Neural progenitor cell (in vitro differentiated cells): ENCODE data around the gene AMMECR1. TPM values are rescaled to one million over a fixed set of nuclear protein-coding genes. Genes with fewer than 3 reads are reported as not detected.

ENCODE experiments used
- DNase-seq: peaks from one replicate; pipeline ENCODE4 v3.0.0-alpha.2; 2016; ENCODE audit warnings: low spot score
- H2AFZ ChIP-seq: fragments of 200-600 bp; sonication (generic); replicated peaks from 2 replicates; pipeline ENCODE4 v1.6.1; 2016; ENCODE audit warnings: antibody characterized with exemption
- H3F3A ChIP-seq: fragments of 200-600 bp; sonication (generic); 2 replicates; pipeline ENCODE4 v1.6.1; 2016; ENCODE audit warnings: antibody characterized with exemption, low read depth
- H3K27ac ChIP-seq: fragments of 200-600 bp; sonication (generic); 2 replicates; pipeline ENCODE4 v1.5.1; 2016; ENCODE audit warnings: mild to moderate bottlenecking
- H3K27me3 ChIP-seq: fragments of 200-600 bp; sonication (generic); 2 replicates; pipeline ENCODE4 v1.6.1; 2016; ENCODE audit warnings: mild to moderate bottlenecking, moderate library complexity
- H3K36me3 ChIP-seq: fragments of 200-600 bp; sonication (generic); 2 replicates; pipeline ENCODE4 v1.5.1; 2016
- H3K4me1 ChIP-seq: fragments of 200-600 bp; sonication (generic); 2 replicates; pipeline ENCODE4 v1.6.1; 2016; ENCODE audit warnings: mixed run types
- H3K4me2 ChIP-seq: fragments of 200-600 bp; sonication (generic); 2 replicates; pipeline ENCODE4 v1.6.1; 2016
- H3K4me3 ChIP-seq: fragments of 200-600 bp; sonication (generic); 2 replicates; pipeline ENCODE4 v1.5.1; 2016
- H3K79me2 ChIP-seq: fragments of 200-600 bp; sonication (generic); 2 replicates; pipeline ENCODE4 v1.6.1; 2016; ENCODE audit warnings: low read depth
- H3K9ac ChIP-seq: fragments of 200-600 bp; sonication (generic); 2 replicates; pipeline ENCODE4 v1.6.1; 2016
- H3K9me3 ChIP-seq: fragments of 200-600 bp; sonication (generic); 2 replicates; pipeline ENCODE4 v1.5.1; 2016; ENCODE audit warnings: low read depth
- H4K20me1 ChIP-seq: fragments of 200-600 bp; sonication (generic); 2 replicates; pipeline ENCODE4 v1.6.1; 2016; ENCODE audit warnings: low read depth
- H3K27ac Mint-ChIP-seq: 3 replicates; pipeline ENCODE4 v1.8.0; 2021; ENCODE audit warnings: mixed read lengths
- H3K27me3 Mint-ChIP-seq: 2 replicates; pipeline ENCODE4 v1.8.0; 2022; ENCODE audit warnings: low read depth, mild to moderate bottlenecking, inconsistent platforms, moderate library complexity, mixed read lengths; ENCODE audit not compliant: insufficient read depth
- H3K36me3 Mint-ChIP-seq: 3 replicates; pipeline ENCODE4 v1.8.0; 2021; ENCODE audit warnings: mixed read lengths
- H3K4me1 Mint-ChIP-seq: 3 replicates; pipeline ENCODE4 v1.8.0; 2021; ENCODE audit warnings: mixed read lengths
- H3K4me3 Mint-ChIP-seq: 3 replicates; pipeline ENCODE4 v1.8.0; 2021; ENCODE audit warnings: mild to moderate bottlenecking, moderate library complexity, mixed read lengths
- H3K9me3 Mint-ChIP-seq: 3 replicates; pipeline ENCODE4 v1.8.0; 2020; ENCODE audit warnings: mixed read lengths
- CTCF ChIP-seq: fragments of 200-600 bp; sonication (generic); IDR thresholded peaks from 2 replicates; pipeline ENCODE4 v1.5.1; 2017; ENCODE audit warnings: antibody characterized with exemption, mild to moderate bottlenecking
- EZH2 ChIP-seq: fragments of 200-600 bp; sonication (generic); IDR thresholded peaks from 2 replicates; pipeline ENCODE4 v1.6.1; 2017; ENCODE audit warnings: antibody characterized with exemption, mild to moderate bottlenecking, moderate library complexity
- EZH2phosphoT487 ChIP-seq: fragments of 200-600 bp; sonication (generic); IDR thresholded peaks from 2 replicates; pipeline ENCODE4 v1.6.1; 2017; ENCODE audit warnings: antibody characterized with exemption
- total RNA-seq: library from RNA; depleted of rRNA; stranded (reverse); fragments of >200 nt; gene quantifications from 2 replicates; pipeline ENCODE4 v1.2.3, GENCODE V29; 2015; ENCODE audit warnings: low replicate concordance

AMMECR1 gene
- total RNA-seq, 1 donor from 2014 or later = 20.3 TPM

GRCh38 chrX:110162131-110162530, 155.8 kb downstream of the AMMECR1 start:
- no peak overlapping the region for H3K4me3 Mint-ChIP-seq
- H3K27me3 Mint-ChIP-seq = no peaks in the 10 kb centered on the region
- Histone ChIP-seq H3K4me3 (no peak overlapping the region), H3K4me1 (no peaks in the 10 kb centered on the region), H3F3A (no peaks in the 10 kb centered on the region), H3K27me3 (no peaks in the 10 kb centered on the region), H3K9ac (no peak overlapping the region), H4K20me1 (no peaks in the 10 kb centered on the region), H3K27ac (no peak overlapping the region), H3K36me3 (no peaks in the 10 kb centered on the region), H3K79me2 (no peaks in the 10 kb centered on the region), H2AFZ (no peak overlapping the region), H3K9me3 (no peaks in the 10 kb centered on the region), H3K4me2 (no peak overlapping the region)
- H3K9me3 Mint-ChIP-seq = no peaks in the 10 kb centered on the region
- H3K27ac Mint-ChIP-seq = no peak overlapping the region
- no peaks in the 10 kb centered on the region for H3K36me3 Mint-ChIP-seq
- no peak for DNase-seq
- TF ChIP-seq EZH2phosphoT487 (no peak), CTCF (no peak), EZH2 (no peak)
- no peaks in the 10 kb centered on the region for H3K4me1 Mint-ChIP-seq

GRCh38 chrX:110161361-110161686, 156.6 kb downstream of the AMMECR1 start:
- Mint-ChIP-seq H3K36me3 (no peaks in the 10 kb centered on the region), H3K4me3 (no peak overlapping the region), H3K9me3 (no peaks in the 10 kb centered on the region), H3K27ac (no peak overlapping the region), H3K27me3 (no peaks in the 10 kb centered on the region), H3K4me1 (no peaks in the 10 kb centered on the region)
- H2AFZ ChIP-seq = no peak overlapping the region
- no peaks in the 10 kb centered on the region for H3K27me3 ChIP-seq
- no peak for DNase-seq
- TF ChIP-seq CTCF = no peak
- no peak for TF ChIP-seq EZH2
- no peak for TF ChIP-seq EZH2phosphoT487
- H4K20me1 ChIP-seq = no peaks in the 10 kb centered on the region
- H3K36me3 ChIP-seq = no peaks in the 10 kb centered on the region
- H3K79me2 ChIP-seq = no peaks in the 10 kb centered on the region
- H3K9ac ChIP-seq = no peak overlapping the region
- H3F3A ChIP-seq = no peaks in the 10 kb centered on the region
- no peak overlapping the region for H3K27ac ChIP-seq
- H3K4me1 ChIP-seq = no peaks in the 10 kb centered on the region
- H3K4me2 ChIP-seq = no peak overlapping the region
- no peaks in the 10 kb centered on the region for H3K9me3 ChIP-seq
- H3K4me3 ChIP-seq = no peak overlapping the region

- no peaks in the 10 kb centered on the region for H3K79me2 ChIP-seq
- no peaks in the 10 kb centered on the region for H3K4me1 Mint-ChIP-seq
Observed at GRCh38 chrX:110159865-110160264, 158.0 kb downstream of the AMMECR1 start.

More at GRCh38 chrX:110159865-110160264, 158.0 kb downstream of the AMMECR1 start:
- DNase-seq = no peak
- Histone ChIP-seq H3K9me3 (no peaks in the 10 kb centered on the region), H3K9ac (no peak overlapping the region), H3K36me3 (no peaks in the 10 kb centered on the region), H3K4me3 (no peak overlapping the region), H3F3A (no peaks in the 10 kb centered on the region), H4K20me1 (no peaks in the 10 kb centered on the region), H2AFZ (no peak overlapping the region), H3K4me1 (no peaks in the 10 kb centered on the region), H3K27ac (no peak overlapping the region), H3K4me2 (no peak overlapping the region), H3K27me3 (no peaks in the 10 kb centered on the region)
- TF ChIP-seq EZH2phosphoT487 (no peak), CTCF (no peak), EZH2 (no peak)
- H3K4me3 Mint-ChIP-seq = no peak overlapping the region
- H3K36me3 Mint-ChIP-seq = peaks cover 2% of the 10 kb centered on the region
- no peaks in the 10 kb centered on the region for H3K9me3 Mint-ChIP-seq
- H3K27me3 Mint-ChIP-seq = no peaks in the 10 kb centered on the region
- no peak overlapping the region for H3K27ac Mint-ChIP-seq
